Measurements from ENCODE around the gene ITGAV. TPM values are rescaled to one million over a fixed set of nuclear protein-coding genes. Genes with fewer than 3 reads are reported as not detected.

The ITGAV gene
- total RNA-seq, 4 donors from 2014 or later, result 27.1 to 60.1 (median 45.1) TPM

GRCh38 chr2:186629250-186629996 lies 39.6 kb downstream of the ITGAV start:
- 62 to 91% methylated on average over 1 of the region's 1 CpG for WGBS, 2 donors
- intact Hi-C loops (cut with DNase I), result no loop called here

GRCh38 chr2:186632417-186632816 lies 42.6 kb downstream of the ITGAV start:
- no peaks in the 10 kb centered on the region for H3K27me3 ChIP-seq
- 79 to 95% methylated on average over 2 of the region's 2 CpGs for WGBS, 2 donors
- intact Hi-C loops (cut with DNase I), result no loop called here

More at GRCh38 chr2:186629250-186629996, 39.6 kb downstream of the ITGAV start:
- H3K27ac ChIP-seq, result no peak overlapping the region
- no peaks in the 10 kb centered on the region for H3K9me3 ChIP-seq
- TF ChIP-seq POLR2A (IDR thresholded peaks at IDR 0.05), result no peak
- no peak for TF ChIP-seq CTCF (IDR thresholded peaks at IDR 0.05)
- H3K27me3 ChIP-seq, result no peaks in the 10 kb centered on the region
- peaks cover 0 to 32% (median 0%) of the 10 kb centered on the region in 3 donors for H3K36me3 ChIP-seq
- no peak for DNase-seq
- H3K4me3 ChIP-seq, result no peak overlapping the region
- H3K4me1 ChIP-seq, result no peaks in the 10 kb centered on the region

DNA sequence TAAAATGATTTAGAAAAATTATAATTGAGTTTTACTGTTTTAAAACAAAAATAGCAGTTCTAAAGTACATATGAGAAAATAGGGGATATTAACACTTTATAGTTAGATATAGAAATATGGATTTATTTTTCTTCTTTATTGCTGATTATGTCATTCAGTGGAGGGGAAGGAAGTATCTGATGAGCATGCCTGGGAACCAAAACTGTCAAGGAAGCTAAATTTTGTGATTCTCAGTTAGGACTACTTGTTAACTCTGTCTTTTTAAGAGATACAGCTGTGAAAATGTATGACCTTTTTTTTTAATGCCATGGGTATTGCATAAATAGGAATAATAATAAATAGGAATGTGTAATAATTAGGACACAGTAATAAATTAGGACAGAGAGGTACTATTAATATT lies 44.8 kb downstream of the ITGAV start:
- no peaks in the 10 kb centered on the region for H3K27me3 ChIP-seq
- no peaks in the 10 kb centered on the region for H3K4me1 ChIP-seq
- no peak for DNase-seq
- H3K4me3 ChIP-seq, result no peak overlapping the region
- no peak overlapping the region for H3K27ac ChIP-seq
- no peaks in the 10 kb centered on the region for H3K9me3 ChIP-seq
- intact Hi-C loops (cut with DNase I), result no loop called here
- H3K36me3 ChIP-seq, result peaks cover 0 to 30% (median 0%) of the 10 kb centered on the region in 3 donors
- TF ChIP-seq POLR2A (IDR thresholded peaks at IDR 0.05), result no peak
- no peak for TF ChIP-seq CTCF (IDR thresholded peaks at IDR 0.05)

More at GRCh38 chr2:186632417-186632816, 42.6 kb downstream of the ITGAV start:
- TF ChIP-seq CTCF (IDR thresholded peaks at IDR 0.05) (no peak), POLR2A (IDR thresholded peaks at IDR 0.05) (no peak)
- Histone ChIP-seq H3K36me3 (peaks cover 0 to 12% (median 0%) of the 10 kb centered on the region in 3 donors), H3K4me3 (no peak overlapping the region), H3K4me1 (no peaks in the 10 kb centered on the region), H3K27ac (no peak overlapping the region), H3K9me3 (no peaks in the 10 kb centered on the region)
- no peak for DNase-seq

DNA sequence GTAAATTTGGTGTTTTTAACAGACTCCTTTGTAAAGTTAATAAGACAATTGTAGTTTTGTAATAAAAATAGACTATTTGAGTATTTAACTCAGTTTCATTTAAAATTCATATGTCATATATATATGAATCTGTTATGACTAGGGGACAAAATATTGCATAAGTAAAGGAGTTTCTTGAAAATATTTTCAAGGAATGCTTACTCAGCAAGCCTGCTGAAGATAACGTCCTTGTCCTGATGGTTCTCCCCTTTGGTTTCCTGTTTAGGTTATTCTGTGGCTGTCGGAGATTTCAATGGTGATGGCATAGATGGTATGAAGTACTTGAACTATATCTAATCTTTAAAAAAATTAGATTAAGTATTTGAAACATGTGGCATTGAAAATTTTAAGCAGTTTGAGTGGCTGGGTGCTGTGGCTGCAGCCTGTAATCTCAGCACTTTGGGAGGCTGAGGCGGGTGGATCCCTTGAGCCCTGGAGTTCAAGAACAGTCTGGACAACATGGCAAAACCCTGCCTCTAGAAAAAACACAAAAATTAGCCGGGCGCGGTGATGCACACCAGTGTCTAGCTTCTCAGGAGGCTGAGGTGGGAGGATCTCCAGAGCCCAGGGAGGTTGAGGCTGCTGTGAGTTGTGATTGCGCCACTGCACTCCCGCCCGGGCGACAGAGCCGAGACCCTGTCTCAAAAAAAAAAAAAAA lies 47.1 kb downstream of the ITGAV start:
- H3K9me3 ChIP-seq, result no peaks in the 10 kb centered on the region
- no peak overlapping the region for H3K4me3 ChIP-seq
- H3K4me1 ChIP-seq, result peaks cover 0 to 5% (median 0%) of the 10 kb centered on the region in 3 donors
- no peak for TF ChIP-seq POLR2A (IDR thresholded peaks at IDR 0.05)
- no peak for TF ChIP-seq CTCF (IDR thresholded peaks at IDR 0.05)
- no peak overlapping the region for H3K27ac ChIP-seq
- 75 to 82% methylated on average over 2 to 11 of the region's 11 CpGs for WGBS, 2 donors
- H3K27me3 ChIP-seq, result no peaks in the 10 kb centered on the region
- peaks cover 0 to 51% (median 4%) of the 10 kb centered on the region in 3 donors for H3K36me3 ChIP-seq
- DNase-seq, result no peak
- intact Hi-C loops (cut with DNase I), result no loop called here

DNA sequence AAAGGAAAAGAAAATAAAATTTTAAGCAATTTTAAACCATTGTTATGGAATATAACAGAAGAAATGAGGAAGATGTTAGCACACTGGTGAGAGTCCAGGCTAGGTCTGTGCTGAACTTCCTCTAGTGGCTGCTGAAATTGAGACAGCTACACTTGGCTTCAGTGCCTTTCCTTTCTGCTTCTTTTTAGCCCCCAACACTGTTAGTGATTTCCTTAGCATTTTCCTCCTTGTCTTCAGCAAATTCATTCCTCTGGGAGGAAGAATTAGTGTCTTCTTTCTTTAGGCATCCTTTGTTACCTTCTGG lies 47.6 kb downstream of the ITGAV start:
- no peak for DNase-seq
- Histone ChIP-seq H3K4me3 (no peak overlapping the region), H3K27ac (no peak overlapping the region), H3K4me1 (peaks cover 0 to 5% (median 0%) of the 10 kb centered on the region in 3 donors), H3K9me3 (no peaks in the 10 kb centered on the region), H3K36me3 (peaks cover 0 to 56% (median 4%) of the 10 kb centered on the region in 3 donors), H3K27me3 (no peaks in the 10 kb centered on the region)
- intact Hi-C loops (cut with DNase I), result no loop called here
- TF ChIP-seq POLR2A (IDR thresholded peaks at IDR 0.05) (no peak), CTCF (IDR thresholded peaks at IDR 0.05) (no peak)
